ENCODE data around the gene NUDT3. TPM values are rescaled to one million over a fixed set of nuclear protein-coding genes. Genes with fewer than 3 reads are reported as not detected.
A peak's percentile ranks its signal among the peaks of the same experiment; 100 is the strongest.
"Not testable (repeated sequence)": the region's sequence is repeated elsewhere in the genome, so short reads cannot be mapped to it uniquely, and the experiment has no call there.

Gene NUDT3
- total and polyA plus RNA-seq, 2 experiments from 2014 or later: 18.6 to 26.1 TPM

DNA sequence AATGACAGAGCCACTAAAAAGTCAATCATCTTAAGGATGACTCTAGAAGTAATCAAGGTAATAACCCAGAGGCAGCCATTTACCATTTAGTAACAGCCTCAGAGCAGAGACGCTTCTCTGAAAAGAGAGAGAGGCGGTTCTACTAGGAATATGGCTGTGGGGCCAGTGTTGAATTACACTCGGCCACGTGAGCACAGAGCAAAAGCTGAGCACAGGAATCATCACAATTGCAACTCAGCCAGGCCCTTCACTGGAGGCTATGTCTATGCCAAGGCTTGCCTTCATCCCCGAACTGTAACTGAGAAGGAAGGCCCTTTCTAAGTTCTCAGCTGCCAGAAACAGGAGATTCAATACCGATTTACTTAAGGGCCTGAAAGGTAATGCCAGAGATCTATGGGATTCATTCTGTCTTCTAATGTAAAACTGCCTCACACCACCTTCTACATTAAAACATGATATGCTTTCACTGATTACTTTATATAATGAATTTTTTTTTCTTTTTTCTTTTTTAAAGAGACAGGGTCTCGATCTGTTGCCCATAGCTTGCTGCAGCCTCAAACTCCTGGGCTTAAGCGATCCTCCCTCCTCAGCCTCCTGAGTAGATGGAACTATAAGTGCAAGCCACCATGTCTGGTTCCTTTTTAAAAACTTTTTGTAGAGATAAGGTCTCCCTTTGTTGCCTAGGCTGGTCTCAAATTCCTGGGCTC lies 67.6 kb downstream of the NUDT3 start:
- no peaks in the 10 kb centered on the region for H3K27me3 ChIP-seq
- H3K9me3 ChIP-seq (ENCODE audit: low read depth): no peaks in the 10 kb centered on the region
- TF ChIP-seq, protein P1, sequence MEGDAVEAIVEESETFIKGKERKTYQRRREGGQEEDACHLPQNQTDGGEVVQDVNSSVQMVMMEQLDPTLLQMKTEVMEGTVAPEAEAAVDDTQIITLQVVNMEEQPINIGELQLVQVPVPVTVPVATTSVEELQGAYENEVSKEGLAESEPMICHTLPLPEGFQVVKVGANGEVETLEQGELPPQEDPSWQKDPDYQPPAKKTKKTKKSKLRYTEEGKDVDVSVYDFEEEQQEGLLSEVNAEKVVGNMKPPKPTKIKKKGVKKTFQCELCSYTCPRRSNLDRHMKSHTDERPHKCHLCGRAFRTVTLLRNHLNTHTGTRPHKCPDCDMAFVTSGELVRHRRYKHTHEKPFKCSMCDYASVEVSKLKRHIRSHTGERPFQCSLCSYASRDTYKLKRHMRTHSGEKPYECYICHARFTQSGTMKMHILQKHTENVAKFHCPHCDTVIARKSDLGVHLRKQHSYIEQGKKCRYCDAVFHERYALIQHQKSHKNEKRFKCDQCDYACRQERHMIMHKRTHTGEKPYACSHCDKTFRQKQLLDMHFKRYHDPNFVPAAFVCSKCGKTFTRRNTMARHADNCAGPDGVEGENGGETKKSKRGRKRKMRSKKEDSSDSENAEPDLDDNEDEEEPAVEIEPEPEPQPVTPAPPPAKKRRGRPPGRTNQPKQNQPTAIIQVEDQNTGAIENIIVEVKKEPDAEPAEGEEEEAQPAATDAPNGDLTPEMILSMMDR (IDR thresholded peaks at IDR 0.05; ENCODE audit: low read depth, low read length): no peak
- no peaks in the 10 kb centered on the region for H3K36me3 ChIP-seq
- peak overlapping the region; percentile 64 for H3K27ac ChIP-seq
- no peak overlapping the region for H3K4me3 ChIP-seq
- DNase-seq (ENCODE audit: low read depth in 1 of 2, low spot score in 1 of 2): peak; percentile 28 to 78
- H3K4me1 ChIP-seq (ENCODE audit: low read depth): peaks cover 4% of the 10 kb centered on the region

DNA sequence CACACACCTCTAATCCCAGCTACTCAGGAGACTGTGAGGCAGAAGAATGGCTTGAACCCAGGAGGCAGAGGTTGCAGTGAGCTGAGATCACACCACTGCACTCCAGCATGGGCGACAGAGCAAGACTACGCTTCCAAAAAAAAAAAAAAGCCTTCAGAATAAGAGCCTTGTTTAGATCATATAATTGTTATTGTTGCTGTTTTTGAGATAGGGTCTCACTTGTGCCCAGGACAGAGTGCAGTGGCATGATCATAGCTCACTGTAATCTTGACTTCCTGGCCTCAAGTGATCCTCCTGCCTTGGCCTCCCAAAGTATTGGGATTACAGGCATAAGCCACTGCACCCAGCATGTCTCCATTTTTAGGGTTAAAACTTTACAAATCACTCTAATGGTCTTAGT lies 68.2 kb downstream of the NUDT3 start:
- DNase-seq (ENCODE audit: low read depth in 1 of 2, low spot score in 1 of 2); H3K27me3 ChIP-seq; H3K9me3 ChIP-seq (ENCODE audit: low read depth); H3K4me1 ChIP-seq (ENCODE audit: low read depth); H3K36me3 ChIP-seq; H3K4me3 ChIP-seq: not testable (repeated sequence)
- H3K27ac ChIP-seq: peak overlapping the region; percentile 64

DNA sequence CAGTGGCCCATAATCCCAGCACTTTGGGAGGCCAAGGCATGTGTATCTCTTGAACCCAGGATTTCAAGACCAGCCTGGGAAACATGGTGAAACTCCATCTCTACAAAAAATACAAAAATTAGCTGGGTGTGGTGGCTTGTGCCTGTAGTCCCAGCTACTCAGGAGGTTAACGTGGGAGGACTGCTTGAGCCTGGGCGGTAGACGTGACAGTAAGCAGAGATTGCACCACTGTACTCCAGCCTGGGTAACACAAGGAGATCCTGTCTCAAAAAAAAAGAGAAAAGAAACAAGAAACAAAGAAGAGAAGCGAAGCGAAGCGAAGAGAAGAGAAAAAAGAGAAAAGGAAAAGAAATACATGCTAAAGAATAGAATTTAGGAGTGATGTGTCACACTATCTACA lies 69.2 kb downstream of the NUDT3 start:
- TF ChIP-seq, protein P1 (IDR thresholded peaks at IDR 0.05; ENCODE audit: low read depth, low read length): no peak
- Histone ChIP-seq H3K9me3 (ENCODE audit: low read depth) (no peaks in the 10 kb centered on the region), H3K36me3 (no peaks in the 10 kb centered on the region), H3K27ac (no peak overlapping the region), H3K27me3 (no peaks in the 10 kb centered on the region), H3K4me1 (ENCODE audit: low read depth) (peaks cover 4% of the 10 kb centered on the region), H3K4me3 (no peak overlapping the region)
- no peak for DNase-seq (ENCODE audit: low read depth in 1 of 2, low spot score in 1 of 2)

DNA sequence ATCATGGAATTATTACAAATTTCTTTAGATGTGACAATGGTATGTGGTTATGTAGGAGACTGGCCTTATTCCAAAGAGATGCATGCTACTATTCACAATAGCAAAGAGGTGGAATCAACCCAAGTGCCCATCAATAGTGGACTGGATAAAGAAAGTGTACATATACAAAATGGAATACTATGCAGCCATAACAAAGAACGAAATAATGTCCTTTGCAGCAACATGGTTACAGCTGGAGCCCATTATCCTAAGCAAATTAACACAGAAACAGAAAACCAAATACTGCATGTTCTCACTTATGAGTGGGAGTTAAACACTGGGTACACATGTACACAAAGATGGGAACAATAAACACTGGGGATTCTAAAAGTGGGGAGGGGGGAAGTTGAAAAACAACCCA lies 69.7 kb downstream of the NUDT3 start:
- no peak overlapping the region for H3K4me3 ChIP-seq
- TF ChIP-seq, protein P1 (IDR thresholded peaks at IDR 0.05; ENCODE audit: low read depth, low read length): no peak
- H3K27ac ChIP-seq: no peak overlapping the region
- H3K36me3 ChIP-seq: no peaks in the 10 kb centered on the region
- H3K9me3 ChIP-seq (ENCODE audit: low read depth): no peaks in the 10 kb centered on the region
- peaks cover 4% of the 10 kb centered on the region for H3K4me1 ChIP-seq (ENCODE audit: low read depth)
- H3K27me3 ChIP-seq: no peaks in the 10 kb centered on the region
- no peak for DNase-seq (ENCODE audit: low read depth in 1 of 2, low spot score in 1 of 2)

DNA sequence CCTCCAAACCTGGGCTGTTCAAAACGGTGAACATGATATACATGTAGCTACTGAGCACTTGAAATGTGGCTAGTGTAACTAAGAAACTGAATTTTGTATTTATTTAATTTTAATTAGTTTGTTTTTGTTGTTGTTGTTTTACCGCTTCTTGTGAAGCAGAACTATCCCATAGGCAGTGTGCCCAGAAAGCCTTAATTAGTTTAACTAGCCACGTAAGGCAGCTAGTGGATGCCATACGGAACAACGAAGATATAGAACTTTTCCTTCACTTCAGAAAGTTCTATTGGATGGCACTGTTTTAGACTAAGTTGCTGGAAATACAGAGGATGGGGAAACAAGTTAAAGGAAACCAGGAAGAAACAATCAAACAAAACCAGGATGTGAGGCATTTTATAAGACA lies 70.6 kb downstream of the NUDT3 start:
- Histone ChIP-seq H3K9me3 (ENCODE audit: low read depth) (no peaks in the 10 kb centered on the region), H3K4me1 (ENCODE audit: low read depth) (peaks cover 4% of the 10 kb centered on the region), H3K27ac (no peak overlapping the region), H3K27me3 (no peaks in the 10 kb centered on the region), H3K4me3 (no peak overlapping the region), H3K36me3 (no peaks in the 10 kb centered on the region)
- DNase-seq (ENCODE audit: low read depth in 1 of 2, low spot score in 1 of 2): no peak
- TF ChIP-seq, protein P1 (IDR thresholded peaks at IDR 0.05; ENCODE audit: low read depth, low read length): no peak

DNA sequence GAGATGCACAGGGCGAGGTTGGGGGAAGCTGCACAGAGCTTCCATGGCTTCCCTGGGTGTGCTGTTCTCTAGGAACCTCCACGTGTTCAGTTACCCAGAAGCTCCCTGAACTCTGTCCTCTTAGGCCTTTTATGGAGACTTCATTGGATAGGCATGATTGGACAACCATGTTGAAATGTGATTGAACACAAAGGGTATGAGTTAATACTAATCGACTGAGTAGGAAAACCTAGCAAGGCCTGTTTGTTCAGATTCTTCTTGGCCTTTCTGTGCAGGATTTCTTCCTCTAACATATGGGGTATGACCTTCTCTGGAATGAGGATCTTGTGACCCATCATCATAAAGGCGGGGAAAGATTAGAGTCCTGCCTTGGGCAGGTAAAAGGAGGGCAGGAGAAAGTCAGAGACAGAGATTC lies 73.0 kb downstream of the NUDT3 start:
- Histone ChIP-seq H3K4me3 (no peak overlapping the region), H3K27ac (peak overlapping the region; percentile 7), H3K27me3 (no peaks in the 10 kb centered on the region), H3K4me1 (ENCODE audit: low read depth) (no peaks in the 10 kb centered on the region), H3K9me3 (ENCODE audit: low read depth) (no peaks in the 10 kb centered on the region), H3K36me3 (no peaks in the 10 kb centered on the region)
- TF ChIP-seq, protein P1 (IDR thresholded peaks at IDR 0.05; ENCODE audit: low read depth, low read length): no peak
- no peak for DNase-seq (ENCODE audit: low read depth in 1 of 2, low spot score in 1 of 2)
